Esophagus squamous epithelium (tissue), 4 donors: ENCODE results near the gene LITAF.

Experiments used
- POLR2A ChIP-seq, 4 donors: fragments of 450-650 bp; IDR thresholded peaks; one replicate each; pipeline ENCODE4 v1.6.1; 2017; ENCODE audit warnings: antibody characterized with exemption in 4 of 4, mild to moderate bottlenecking in 4 of 4, moderate library complexity in 3 of 4
- TF ChIP-seq, protein P1 (sequence below), 6 experiments: fragments of 450-650 bp in 4 of 6; fragments of 200-600 bp in 2 of 6; sonication (generic) in 2 of 6; IDR thresholded peaks; one replicate each; pipeline ENCODE4 v1.5.1; 2016 to 2019; ENCODE audit warnings: antibody characterized with exemption in 6 of 6, mild to moderate bottlenecking in 4 of 6, moderate library complexity in 4 of 6

DNA sequence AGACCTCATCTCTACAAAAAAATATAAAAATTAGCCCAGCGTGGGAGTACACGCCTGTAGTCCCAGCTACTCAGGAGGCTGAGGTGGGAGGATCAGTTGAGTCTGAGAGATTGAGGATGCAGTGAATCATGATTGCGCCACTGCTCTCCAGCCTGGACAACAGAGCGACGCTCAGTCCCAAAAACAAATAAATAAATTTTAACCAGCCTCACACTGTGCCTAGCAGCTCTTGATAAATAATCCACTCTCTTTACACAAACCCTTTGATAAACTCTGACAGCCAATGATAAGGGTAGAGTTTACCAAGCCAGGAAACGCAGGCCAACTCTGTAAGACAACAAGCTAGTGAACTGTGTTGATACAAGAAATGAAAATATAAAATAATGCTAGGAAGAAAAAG is 32.7 kb downstream of the LITAF start:
- no peak for TF ChIP-seq POLR2A (IDR thresholded peaks at IDR 0.05)
- TF ChIP-seq, protein P1, sequence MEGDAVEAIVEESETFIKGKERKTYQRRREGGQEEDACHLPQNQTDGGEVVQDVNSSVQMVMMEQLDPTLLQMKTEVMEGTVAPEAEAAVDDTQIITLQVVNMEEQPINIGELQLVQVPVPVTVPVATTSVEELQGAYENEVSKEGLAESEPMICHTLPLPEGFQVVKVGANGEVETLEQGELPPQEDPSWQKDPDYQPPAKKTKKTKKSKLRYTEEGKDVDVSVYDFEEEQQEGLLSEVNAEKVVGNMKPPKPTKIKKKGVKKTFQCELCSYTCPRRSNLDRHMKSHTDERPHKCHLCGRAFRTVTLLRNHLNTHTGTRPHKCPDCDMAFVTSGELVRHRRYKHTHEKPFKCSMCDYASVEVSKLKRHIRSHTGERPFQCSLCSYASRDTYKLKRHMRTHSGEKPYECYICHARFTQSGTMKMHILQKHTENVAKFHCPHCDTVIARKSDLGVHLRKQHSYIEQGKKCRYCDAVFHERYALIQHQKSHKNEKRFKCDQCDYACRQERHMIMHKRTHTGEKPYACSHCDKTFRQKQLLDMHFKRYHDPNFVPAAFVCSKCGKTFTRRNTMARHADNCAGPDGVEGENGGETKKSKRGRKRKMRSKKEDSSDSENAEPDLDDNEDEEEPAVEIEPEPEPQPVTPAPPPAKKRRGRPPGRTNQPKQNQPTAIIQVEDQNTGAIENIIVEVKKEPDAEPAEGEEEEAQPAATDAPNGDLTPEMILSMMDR (IDR thresholded peaks at IDR 0.05) = no peak
